ENCODE measurements around the gene RPS17.

RPS17 gene

GRCh38 chr15:82540055-82540983 is at the start of gene RPS17:
RPS17 (minus strand) TSS chr15:82540457; CDS start chr15:82540428, 29 bp downstream.
- peak; percentile 99 for DNase-seq (ENCODE audit: low spot score)

GRCh38 chr15:82587805-82588204 is 47.5 kb upstream of the RPS17 start:
- no peak for DNase-seq (ENCODE audit: low spot score)

GRCh38 chr15:82585072-82585471 is 44.8 kb upstream of the RPS17 start:
- peak; percentile 53 for DNase-seq (ENCODE audit: low spot score)

GRCh38 chr15:82580713-82581112 is 40.5 kb upstream of the RPS17 start:
- no peak for DNase-seq (ENCODE audit: low spot score)

GRCh38 chr15:82575335-82575734 is 35.1 kb upstream of the RPS17 start:
- DNase-seq (ENCODE audit: low spot score), result no peak

GRCh38 chr15:82572986-82573385 is 32.7 kb upstream of the RPS17 start:
- no peak for DNase-seq (ENCODE audit: low spot score)

- DNase-seq (ENCODE audit: low spot score), result no peak
Observed at GRCh38 chr15:82572311-82572710, 32.1 kb upstream of the RPS17 start.

- peak; percentile 90 for DNase-seq (ENCODE audit: low spot score)
Observed at GRCh38 chr15:82571722-82572222, 31.5 kb upstream of the RPS17 start.

GRCh38 chr15:82570721-82571508 is 30.7 kb upstream of the RPS17 start:
- DNase-seq (ENCODE audit: low spot score), result no peak

- DNase-seq (ENCODE audit: low spot score), result no peak
Observed at GRCh38 chr15:82569834-82570233, 29.6 kb upstream of the RPS17 start.

GRCh38 chr15:82568986-82569385 is 28.7 kb upstream of the RPS17 start:
- no peak for DNase-seq (ENCODE audit: low spot score)

GRCh38 chr15:82567661-82568060 is 27.4 kb upstream of the RPS17 start:
- no peak for DNase-seq (ENCODE audit: low spot score)

- no peak for DNase-seq (ENCODE audit: low spot score)
Observed at GRCh38 chr15:82566690-82567089, 26.4 kb upstream of the RPS17 start.

GRCh38 chr15:82558502-82558901 is 18.2 kb upstream of the RPS17 start:
- DNase-seq (ENCODE audit: low spot score), result no peak

- no peak for DNase-seq (ENCODE audit: low spot score)
Observed at GRCh38 chr15:82556315-82557035, 16.2 kb upstream of the RPS17 start.

GRCh38 chr15:82554849-82555248 is 14.6 kb upstream of the RPS17 start:
- no peak for DNase-seq (ENCODE audit: low spot score)

GRCh38 chr15:82554351-82554750 is 14.1 kb upstream of the RPS17 start:
- DNase-seq (ENCODE audit: low spot score), result peak; percentile 62

GRCh38 chr15:82553846-82554245 is 13.6 kb upstream of the RPS17 start:
- no peak for DNase-seq (ENCODE audit: low spot score)

- no peak for DNase-seq (ENCODE audit: low spot score)
Observed at GRCh38 chr15:82552861-82553260, 12.6 kb upstream of the RPS17 start.

GRCh38 chr15:82551646-82552247 is 11.5 kb upstream of the RPS17 start:
- no peak for DNase-seq (ENCODE audit: low spot score)

- no peak for DNase-seq (ENCODE audit: low spot score)
Observed at GRCh38 chr15:82549199-82549665, 9.0 kb upstream of the RPS17 start.

- DNase-seq (ENCODE audit: low spot score), result no peak
Observed at GRCh38 chr15:82548700-82549099, 8.4 kb upstream of the RPS17 start.
